SJCRH30 (cell line): Measurements from ENCODE around the gene MVB12B. TPM values are rescaled to one million over a fixed set of nuclear protein-coding genes. Genes with fewer than 3 reads are reported as not detected.

Source experiments
- DNase-seq, 2 experiments: peaks; one replicate each; pipeline ENCODE4 v3.0.0-alpha.2; 2015 to 2020
- H3K27ac ChIP-seq: fragments of 250-450 bp; sonication (Bioruptor Pico); 2 replicates; pipeline ENCODE4 v1.5.1; 2020; ENCODE audit warnings: mild to moderate bottlenecking, moderate library complexity
- H3K27me3 ChIP-seq: fragments of 250-450 bp; sonication (Bioruptor Pico); 2 replicates; pipeline ENCODE4 v1.5.1; 2020; ENCODE audit warnings: mild to moderate bottlenecking, moderate library complexity
- H3K36me3 ChIP-seq: fragments of 250-450 bp; sonication (Bioruptor Pico); 2 replicates; pipeline ENCODE4 v1.5.1; 2020; ENCODE audit warnings: mild to moderate bottlenecking, moderate library complexity
- H3K4me1 ChIP-seq: fragments of 250-450 bp; sonication (Bioruptor Pico); 2 replicates; pipeline ENCODE4 v1.5.1; 2020; ENCODE audit warnings: mild to moderate bottlenecking, moderate library complexity
- H3K4me3 ChIP-seq: fragments of 250-450 bp; sonication (Bioruptor Pico); 2 replicates; pipeline ENCODE4 v1.5.1; 2020; ENCODE audit warnings: mild to moderate bottlenecking, moderate library complexity
- H3K9me3 ChIP-seq: fragments of 250-450 bp; sonication (Bioruptor Pico); replicated peaks from 2 replicates; pipeline ENCODE4 v1.5.1; 2020; ENCODE audit warnings: mild to moderate bottlenecking, moderate library complexity
- total RNA-seq: library from RNA; depleted of rRNA; stranded (reverse); fragments of >200 nt; shearing (Covaris generic); gene quantifications from 2 replicates; pipeline ENCODE4 v1.2.3, GENCODE V29; 2014

MVB12B gene
- total RNA-seq, 1 experiment from 2014 or later, result 21.9 TPM

GRCh38 chr9:126312584-126313551 is 13.8 kb upstream of the MVB12B start:
- H3K27ac ChIP-seq, result no peak overlapping the region
- no peaks in the 10 kb centered on the region for H3K36me3 ChIP-seq
- H3K9me3 ChIP-seq, result 0 out of 2 replicates have a peak, but pooled peaks cover 7% of the 10 kb centered on the region
- peaks cover 7% of the 10 kb centered on the region for H3K4me1 ChIP-seq
- no peaks in the 10 kb centered on the region for H3K27me3 ChIP-seq
- H3K4me3 ChIP-seq, result no peak overlapping the region
- no peak for DNase-seq

- Histone ChIP-seq H3K36me3 (no peaks in the 10 kb centered on the region), H3K9me3 (0 out of 2 replicates have a peak, but pooled peaks cover 7% of the 10 kb centered on the region), H3K27me3 (no peaks in the 10 kb centered on the region), H3K4me1 (no peaks in the 10 kb centered on the region), H3K27ac (no peak overlapping the region), H3K4me3 (no peak overlapping the region)
- no peak for DNase-seq
Observed at GRCh38 chr9:126316085-126316655, 10.5 kb upstream of the MVB12B start.

GRCh38 chr9:126317513-126317912 is 9.1 kb upstream of the MVB12B start:
- Histone ChIP-seq H3K9me3 (0 out of 2 replicates have a peak, but pooled peaks cover 9% of the 10 kb centered on the region), H3K4me1 (no peaks in the 10 kb centered on the region), H3K27ac (no peak overlapping the region), H3K4me3 (no peak overlapping the region), H3K36me3 (no peaks in the 10 kb centered on the region), H3K27me3 (no peaks in the 10 kb centered on the region)
- no peak for DNase-seq

GRCh38 chr9:126318858-126319257 is 7.8 kb upstream of the MVB12B start:
- Histone ChIP-seq H3K36me3 (no peaks in the 10 kb centered on the region), H3K4me3 (no peak overlapping the region), H3K27me3 (no peaks in the 10 kb centered on the region), H3K27ac (no peak overlapping the region), H3K4me1 (no peaks in the 10 kb centered on the region), H3K9me3 (peaks cover 13% of the 10 kb centered on the region; the same call in 1 of the 2 replicates)
- DNase-seq, result no peak

- Histone ChIP-seq H3K9me3 (peaks cover 17% of the 10 kb centered on the region), H3K27me3 (no peaks in the 10 kb centered on the region), H3K27ac (no peak overlapping the region), H3K36me3 (no peaks in the 10 kb centered on the region), H3K4me3 (no peak overlapping the region), H3K4me1 (no peaks in the 10 kb centered on the region)
- no peak for DNase-seq
Observed at GRCh38 chr9:126319671-126320070, 7.0 kb upstream of the MVB12B start.

GRCh38 chr9:126320158-126320922 is 6.3 kb upstream of the MVB12B start:
- DNase-seq, result peak in 1 of 2 experiments; percentile 46
- peaks cover 17% of the 10 kb centered on the region for H3K9me3 ChIP-seq

GRCh38 chr9:126321742-126322141 is 4.9 kb upstream of the MVB12B start:
- Histone ChIP-seq H3K27me3 (no peaks in the 10 kb centered on the region), H3K36me3 (no peaks in the 10 kb centered on the region), H3K27ac (no peak overlapping the region), H3K4me3 (no peak overlapping the region), H3K9me3 (peaks cover 10% of the 10 kb centered on the region), H3K4me1 (peaks cover 2% of the 10 kb centered on the region; the same call in 1 of the 2 replicates)
- no peak for DNase-seq

More at GRCh38 chr9:126320158-126320922, 6.3 kb upstream of the MVB12B start:
- no peaks in the 10 kb centered on the region for H3K27me3 ChIP-seq
- no peak overlapping the region for H3K4me3 ChIP-seq
- H3K4me1 ChIP-seq, result no peaks in the 10 kb centered on the region
- H3K27ac ChIP-seq, result no peak overlapping the region
- H3K36me3 ChIP-seq, result no peaks in the 10 kb centered on the region

GRCh38 chr9:126325821-126326220 is 808 bp upstream of the MVB12B start:
- Histone ChIP-seq H3K9me3 (peaks cover 10% of the 10 kb centered on the region), H3K36me3 (no peaks in the 10 kb centered on the region; the same call in 1 of the 2 replicates), H3K27me3 (no peaks in the 10 kb centered on the region), H3K27ac (peak overlapping the region; percentile 86), H3K4me3 (peak overlapping the region; percentile 77), H3K4me1 (peaks cover 7% of the 10 kb centered on the region; the same call in 1 of the 2 replicates)
- peak in 1 of 2 experiments; percentile 24 for DNase-seq

GRCh38 chr9:126327006-126327713 is 531 bp downstream of the MVB12B start:
- Histone ChIP-seq H3K9me3 (peaks cover 10% of the 10 kb centered on the region), H3K4me3 (peak overlapping the region; percentile 77), H3K36me3 (no peaks in the 10 kb centered on the region; the same call in 1 of the 2 replicates), H3K27me3 (no peaks in the 10 kb centered on the region), H3K27ac (peak overlapping the region; percentile 86), H3K4me1 (peaks cover 7% of the 10 kb centered on the region; the same call in 1 of the 2 replicates)
- no peak for DNase-seq

- Histone ChIP-seq H3K9me3 (peaks cover 8% of the 10 kb centered on the region), H3K27me3 (no peaks in the 10 kb centered on the region), H3K36me3 (no peaks in the 10 kb centered on the region; the same call in 1 of the 2 replicates), H3K27ac (peak overlapping the region; percentile 86), H3K4me3 (peak overlapping the region; percentile 77), H3K4me1 (peaks cover 7% of the 10 kb centered on the region; the same call in 1 of the 2 replicates)
- DNase-seq, result peak; percentile 79 to 90
Observed at GRCh38 chr9:126327714-126328185, 1.1 kb downstream of the MVB12B start.

GRCh38 chr9:126328407-126328806 is 1.8 kb downstream of the MVB12B start:
- H3K9me3 ChIP-seq, result peaks cover 8% of the 10 kb centered on the region
- no peaks in the 10 kb centered on the region; the same call in 1 of the 2 replicates for H3K36me3 ChIP-seq
- peaks cover 7% of the 10 kb centered on the region; the same call in 1 of the 2 replicates for H3K4me1 ChIP-seq
- peak overlapping the region; percentile 86 for H3K27ac ChIP-seq
- no peak for DNase-seq
- H3K4me3 ChIP-seq, result peak overlapping the region; percentile 77
- H3K27me3 ChIP-seq, result no peaks in the 10 kb centered on the region

GRCh38 chr9:126329476-126330275 is 3.0 kb downstream of the MVB12B start:
- no peak overlapping the region for H3K4me3 ChIP-seq
- H3K27me3 ChIP-seq, result no peaks in the 10 kb centered on the region
- DNase-seq, result peak in 1 of 2 experiments; percentile 28
- no peaks in the 10 kb centered on the region; the same call in 1 of the 2 replicates for H3K36me3 ChIP-seq
- H3K27ac ChIP-seq, result no peak overlapping the region
- H3K4me1 ChIP-seq, result peaks cover 7% of the 10 kb centered on the region; the same call in 1 of the 2 replicates
- no peaks in the 10 kb centered on the region; the same call in 1 of the 2 replicates for H3K9me3 ChIP-seq

- Histone ChIP-seq H3K36me3 (no peaks in the 10 kb centered on the region; the same call in 1 of the 2 replicates), H3K4me1 (peaks cover 7% of the 10 kb centered on the region; the same call in 1 of the 2 replicates), H3K27me3 (no peaks in the 10 kb centered on the region), H3K9me3 (no peaks in the 10 kb centered on the region), H3K27ac (no peak overlapping the region), H3K4me3 (no peak overlapping the region)
- no peak for DNase-seq
Observed at GRCh38 chr9:126330536-126330935, 3.9 kb downstream of the MVB12B start.
